Fibroblast of lung (primary cell): ENCODE measurements around the gene KIAA1217.

ENCODE experiments used
- CTCF ChIP-seq, 2 donors: IDR thresholded peaks in 1 of 2; conservative IDR thresholded peaks in 1 of 2; 1 replicate in 1 of 2; 2 replicates in 1 of 2; pipeline ENCODE4 v1.5.1; 2011 to 2012; ENCODE audit warnings: low read length in 2 of 2, control low read depth in 1 of 2, inconsistent platforms in 1 of 2, low read depth in 1 of 2, mild to moderate bottlenecking in 1 of 2
- EZH2 ChIP-seq: IDR thresholded peaks from 2 replicates; pipeline ENCODE4 v1.5.1; 2012; ENCODE audit warnings: low read length, control low read depth, mild to moderate bottlenecking; ENCODE audit errors: missing control alignments

- TF ChIP-seq CTCF (conservative IDR thresholded peaks at IDR 0.05 in 1 of 2, IDR thresholded peaks at IDR 0.05 in 1 of 2; ENCODE audit: low read depth in 1 of 2, low read length in 2 of 2): no peak
- no peak for TF ChIP-seq EZH2
Measured at GRCh38 chr10:24205821-24206220, 3.1 kb upstream of the KIAA1217 start.
